Hepatocyte (in vitro differentiated cells): ENCODE measurements around the gene F9. TPM values are rescaled to one million over a fixed set of nuclear protein-coding genes. Genes with fewer than 3 reads are reported as not detected.

Experiments
- DNase-seq: peaks from one replicate; pipeline ENCODE4 v3.0.0-alpha.2; 2016; ENCODE audit warnings: low spot score
- H2AFZ ChIP-seq: fragments of 200-600 bp; sonication (generic); 2 replicates; pipeline ENCODE4 v1.6.0; 2016; ENCODE audit warnings: antibody characterized with exemption, mild to moderate bottlenecking
- H3K27ac ChIP-seq: fragments of 200-600 bp; sonication (generic); 2 replicates; pipeline ENCODE4 v1.5.1; 2016; ENCODE audit warnings: mild to moderate bottlenecking
- H3K27me3 ChIP-seq: fragments of 200-600 bp; sonication (generic); 2 replicates; pipeline ENCODE4 v1.6.1; 2016
- H3K36me3 ChIP-seq: fragments of 200-600 bp; sonication (generic); replicated peaks from 2 replicates; pipeline ENCODE4 v1.5.1; 2016; ENCODE audit warnings: low read depth; ENCODE audit not compliant: insufficient read depth
- H3K4me1 ChIP-seq: fragments of 200-600 bp; sonication (generic); 2 replicates; pipeline ENCODE4 v1.5.1; 2016; ENCODE audit warnings: mild to moderate bottlenecking, moderate library complexity; ENCODE audit not compliant: insufficient read depth
- H3K4me2 ChIP-seq: fragments of 200-600 bp; sonication (generic); 2 replicates; pipeline ENCODE4 v1.6.0; 2016
- H3K4me3 ChIP-seq: fragments of 200-600 bp; sonication (generic); 2 replicates; pipeline ENCODE4 v1.5.1; 2016; ENCODE audit warnings: mild to moderate bottlenecking
- H3K79me2 ChIP-seq: fragments of 200-600 bp; sonication (generic); 2 replicates; pipeline ENCODE4 v1.6.0; 2017; ENCODE audit warnings: mild to moderate bottlenecking
- H3K9me2 ChIP-seq: fragments of 200-600 bp; sonication (generic); replicated peaks from 2 replicates; pipeline ENCODE4 v1.6.0; 2017; ENCODE audit warnings: mild to moderate bottlenecking; ENCODE audit not compliant: insufficient read depth
- H3K9me3 ChIP-seq: fragments of 200-600 bp; sonication (generic); 2 replicates; pipeline ENCODE4 v1.5.1; 2016; ENCODE audit warnings: low read depth, mild to moderate bottlenecking
- H4K20me1 ChIP-seq: fragments of 200-600 bp; sonication (generic); 2 replicates; pipeline ENCODE4 v1.6.0; 2016; ENCODE audit warnings: mild to moderate bottlenecking; ENCODE audit not compliant: insufficient read depth, poor library complexity, severe bottlenecking
- CTCF ChIP-seq: fragments of 200-600 bp; sonication (generic); IDR thresholded peaks from 2 replicates; pipeline ENCODE4 v1.5.1; 2016; ENCODE audit warnings: antibody characterized with exemption, mild to moderate bottlenecking; ENCODE audit not compliant: poor library complexity
- EZH2 ChIP-seq: fragments of 200-600 bp; sonication (generic); IDR thresholded peaks from 2 replicates; pipeline ENCODE4 v1.6.1; 2016; ENCODE audit warnings: antibody characterized with exemption, mild to moderate bottlenecking, borderline replicate concordance
- EZH2phosphoT487 ChIP-seq: fragments of 200-600 bp; sonication (generic); IDR thresholded peaks from one replicate; pipeline ENCODE4 v1.6.1; 2018; ENCODE audit warnings: antibody characterized with exemption, mild to moderate bottlenecking, low read depth, moderate library complexity; ENCODE audit not compliant: unreplicated experiment, severe bottlenecking
- WGBS: methylation state at CpG from one replicate; pipeline ENCODE4 v1.1.6; 2016; ENCODE audit warnings: low lambda C conversion rate; ENCODE audit errors: missing lambda C conversion rate; 5-methylcytosine and 5-hydroxymethylcytosine counted together
- polyA plus RNA-seq: library from polyadenylated mRNA; unstranded; fragments of >200 nt; fragmentation: Nextera tagmentation; extraction: Ambion mirVana; gene quantifications from 2 replicates; pipeline ENCODE4 v1.2.1, GENCODE V29; 2016
- total RNA-seq: library from RNA; depleted of rRNA; stranded (reverse); fragments of >200 nt; gene quantifications from 2 replicates; pipeline ENCODE4 v1.2.3, GENCODE V29; 2014

The F9 gene
- total RNA-seq (8.0 and 13.0 TPM in 2 replicates), polyA plus RNA-seq (1.5 and 2.8 TPM in 2 replicates)

- Histone ChIP-seq H3K4me2 (no peak within 1 kb of the TSS), H3K9me2 (no peaks in the 10 kb centered on the region), H2AFZ (no peak within 1 kb of the TSS), H4K20me1 (no peaks in the 10 kb centered on the region), H3K4me3 (no peak within 1 kb of the TSS), H3K36me3 (no peaks in the 10 kb centered on the region), H3K27me3 (no peaks in the 10 kb centered on the region), H3K27ac (no peak within 1 kb of the TSS), H3K79me2 (no peaks in the 10 kb centered on the region), H3K4me1 (no peaks in the 10 kb centered on the region), H3K9me3 (no peaks in the 10 kb centered on the region)
- TF ChIP-seq EZH2 (no peak), CTCF (no peak), EZH2phosphoT487 (no peak)
- no peak for DNase-seq
- 70% methylated on average over 4 of the region's 4 CpGs for WGBS
Observed at GRCh38 chrX:139530550-139530949, at the start of gene F9. TSS of gene F9 (plus strand) at chrX:139530739. CDS start at chrX:139530765, 26 bp downstream.

DNA sequence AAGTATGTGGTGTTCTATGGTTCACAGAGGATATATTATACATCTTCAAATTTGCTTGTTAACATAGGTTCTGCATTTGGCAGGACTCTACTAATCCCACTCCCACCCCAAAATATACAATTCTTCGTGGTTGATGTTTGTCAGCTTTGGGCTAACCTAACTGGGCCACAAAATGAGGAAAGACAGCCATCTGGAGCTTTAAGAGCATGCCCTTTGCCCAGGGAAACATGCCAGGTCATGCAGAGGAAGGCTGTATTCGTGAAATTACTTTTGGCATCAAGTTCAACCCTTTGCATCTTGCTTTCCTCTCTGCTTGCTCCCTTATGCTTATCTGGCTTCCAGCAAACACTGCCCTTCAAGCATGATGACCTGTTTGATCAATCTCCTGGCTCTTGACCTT lies 46.8 kb upstream of the F9 start:
- Histone ChIP-seq H4K20me1 (no peaks in the 10 kb centered on the region), H3K36me3 (no peaks in the 10 kb centered on the region), H3K9me2 (no peaks in the 10 kb centered on the region), H3K79me2 (no peaks in the 10 kb centered on the region), H3K4me3 (no peak overlapping the region), H3K9me3 (no peaks in the 10 kb centered on the region), H3K27me3 (no peaks in the 10 kb centered on the region), H3K4me1 (no peaks in the 10 kb centered on the region), H3K4me2 (no peak overlapping the region), H2AFZ (no peak overlapping the region), H3K27ac (no peak overlapping the region)
- WGBS, result 36% methylated on average over 2 of the region's 2 CpGs
- TF ChIP-seq EZH2 (no peak), EZH2phosphoT487 (no peak)
- no peak for DNase-seq

DNA sequence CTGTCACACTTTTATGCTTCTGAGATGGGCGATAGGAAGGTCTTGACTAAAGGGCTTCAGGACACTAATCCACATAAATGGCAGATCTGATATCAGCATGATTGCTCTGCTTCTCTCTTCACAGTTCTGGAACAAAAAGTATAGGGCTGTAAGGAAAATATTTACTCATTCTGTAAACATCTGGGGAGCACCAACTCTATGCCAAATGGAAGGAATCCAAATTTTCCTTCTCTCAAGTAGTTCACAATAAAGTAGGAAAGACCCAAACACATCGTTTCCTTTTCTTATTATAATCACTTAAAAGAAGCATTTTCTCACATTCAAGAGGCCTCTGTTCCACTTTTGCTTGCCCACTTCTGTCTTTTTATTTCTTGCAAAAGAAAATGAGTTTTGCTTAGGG lies 45.9 kb upstream of the F9 start:
- H3K27ac ChIP-seq, result no peak overlapping the region
- TF ChIP-seq EZH2phosphoT487, result no peak
- no peaks in the 10 kb centered on the region for H3K9me2 ChIP-seq
- no peak overlapping the region for H3K4me3 ChIP-seq
- H3K4me2 ChIP-seq, result no peak overlapping the region
- WGBS, result 59% methylated on average over 2 of the region's 2 CpGs
- no peak for DNase-seq
- no peaks in the 10 kb centered on the region for H3K79me2 ChIP-seq
- H2AFZ ChIP-seq, result no peak overlapping the region
- H4K20me1 ChIP-seq, result no peaks in the 10 kb centered on the region
- no peaks in the 10 kb centered on the region for H3K27me3 ChIP-seq
- H3K4me1 ChIP-seq, result no peaks in the 10 kb centered on the region
- no peaks in the 10 kb centered on the region for H3K9me3 ChIP-seq
- no peaks in the 10 kb centered on the region for H3K36me3 ChIP-seq

DNA sequence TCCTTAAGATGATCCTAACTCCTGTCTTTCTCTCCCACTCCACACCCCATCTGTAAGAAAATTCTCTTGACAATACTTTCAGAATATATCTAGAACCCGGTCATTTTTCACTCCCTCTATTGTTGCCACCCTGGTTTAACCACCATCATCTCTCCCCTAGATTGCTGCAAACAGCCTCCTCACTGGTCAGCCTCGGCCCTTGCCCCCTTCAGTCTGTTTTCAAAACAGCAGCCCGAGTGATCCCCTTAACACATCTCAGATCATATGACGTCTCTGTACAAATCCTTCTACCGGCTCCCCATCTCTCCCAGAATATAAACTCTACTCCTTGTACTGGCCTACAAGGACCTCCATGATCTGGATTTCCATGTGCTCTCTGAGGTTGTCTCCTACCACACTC lies 35.2 kb upstream of the F9 start:
- DNase-seq, result no peak
- no peak overlapping the region for H3K4me2 ChIP-seq
- no peak overlapping the region for H2AFZ ChIP-seq
- 69% methylated on average over 5 of the region's 5 CpGs for WGBS
- H3K4me3 ChIP-seq, result no peak overlapping the region
- H3K79me2 ChIP-seq, result no peaks in the 10 kb centered on the region
- H3K36me3 ChIP-seq, result no peaks in the 10 kb centered on the region
- no peaks in the 10 kb centered on the region for H4K20me1 ChIP-seq
- H3K27ac ChIP-seq, result no peak overlapping the region
- no peaks in the 10 kb centered on the region for H3K9me3 ChIP-seq
- no peaks in the 10 kb centered on the region for H3K27me3 ChIP-seq
- H3K9me2 ChIP-seq, result no peaks in the 10 kb centered on the region
- H3K4me1 ChIP-seq, result no peaks in the 10 kb centered on the region
- no peak for TF ChIP-seq EZH2
- no peak for TF ChIP-seq CTCF
- TF ChIP-seq EZH2phosphoT487, result no peak
